MG63 (cell line): ENCODE results near the gene TBC1D14. TPM values are rescaled to one million over a fixed set of nuclear protein-coding genes. Genes with fewer than 3 reads are reported as not detected.
"Not testable (repeated sequence)": the region's sequence is repeated elsewhere in the genome, so short reads cannot be mapped to it uniquely, and the experiment has no call there.

Source experiments
- DNase-seq: peaks from one replicate; pipeline ENCODE4 v3.0.0-alpha.2; 2020
- H3K27me3 ChIP-seq: fragments of 250-450 bp; sonication (Bioruptor Pico); 2 replicates; pipeline ENCODE4 v1.5.1; 2020; ENCODE audit warnings: mild to moderate bottlenecking, moderate library complexity
- H3K36me3 ChIP-seq: fragments of 250-450 bp; sonication (Bioruptor Pico); 2 replicates; pipeline ENCODE4 v1.5.1; 2020; ENCODE audit warnings: mild to moderate bottlenecking, moderate library complexity
- H3K4me3 ChIP-seq: fragments of 250-450 bp; sonication (Bioruptor Pico); 2 replicates; pipeline ENCODE4 v1.5.1; 2020; ENCODE audit warnings: mild to moderate bottlenecking, moderate library complexity
- H3K9me3 ChIP-seq: fragments of 250-450 bp; sonication (Bioruptor Pico); 2 replicates; pipeline ENCODE4 v1.5.1; 2020; ENCODE audit warnings: mild to moderate bottlenecking, moderate library complexity
- total RNA-seq: library from RNA; depleted of rRNA; stranded (reverse); fragments of >200 nt; shearing (Covaris generic); gene quantifications from 2 replicates; pipeline ENCODE4 v1.2.3, GENCODE V29; 2014; ENCODE audit warnings: low replicate concordance; rRNA removed

Gene TBC1D14
- total RNA-seq, 1 experiment from 2014 or later: 16.3 TPM

GRCh38 chr4:7073526-7074390 lies 164.1 kb downstream of the TBC1D14 start:
- H3K4me3 ChIP-seq: no peak overlapping the region
- no peaks in the 10 kb centered on the region for H3K9me3 ChIP-seq
- H3K36me3 ChIP-seq: no peaks in the 10 kb centered on the region
- peak; percentile 25 for DNase-seq
- H3K27me3 ChIP-seq: no peaks in the 10 kb centered on the region

GRCh38 chr4:7074426-7074825 lies 164.8 kb downstream of the TBC1D14 start:
- peak; percentile 25 for DNase-seq
- H3K9me3 ChIP-seq: no peaks in the 10 kb centered on the region

GRCh38 chr4:7075962-7076695 lies 166.5 kb downstream of the TBC1D14 start:
- H3K9me3 ChIP-seq: no peaks in the 10 kb centered on the region
- no peaks in the 10 kb centered on the region for H3K27me3 ChIP-seq
- no peak for DNase-seq
- H3K36me3 ChIP-seq: no peaks in the 10 kb centered on the region
- no peak overlapping the region for H3K4me3 ChIP-seq

More at GRCh38 chr4:7074426-7074825, 164.8 kb downstream of the TBC1D14 start:
- Histone ChIP-seq H3K36me3 (no peaks in the 10 kb centered on the region), H3K4me3 (no peak overlapping the region), H3K27me3 (no peaks in the 10 kb centered on the region)

GRCh38 chr4:7076696-7077082 lies 167.1 kb downstream of the TBC1D14 start:
- DNase-seq: no peak
- no peaks in the 10 kb centered on the region for H3K9me3 ChIP-seq
- no peaks in the 10 kb centered on the region for H3K27me3 ChIP-seq
- H3K36me3 ChIP-seq: no peaks in the 10 kb centered on the region
- H3K4me3 ChIP-seq: no peak overlapping the region

- H3K27me3 ChIP-seq: no peaks in the 10 kb centered on the region
- no peaks in the 10 kb centered on the region for H3K9me3 ChIP-seq
- no peak for DNase-seq
- H3K4me3 ChIP-seq: no peak overlapping the region
- H3K36me3 ChIP-seq: no peaks in the 10 kb centered on the region
Measured at GRCh38 chr4:7077371-7077770, 167.7 kb downstream of the TBC1D14 start.

GRCh38 chr4:7078025-7078424 lies 168.4 kb downstream of the TBC1D14 start:
- Histone ChIP-seq H3K36me3 (no peaks in the 10 kb centered on the region), H3K9me3 (no peaks in the 10 kb centered on the region), H3K4me3 (no peak overlapping the region), H3K27me3 (no peaks in the 10 kb centered on the region)
- no peak for DNase-seq

- H3K4me3 ChIP-seq, DNase-seq, H3K27me3 ChIP-seq, H3K9me3 ChIP-seq, H3K36me3 ChIP-seq: not testable (repeated sequence)
Measured at GRCh38 chr4:7079483-7079882, 169.9 kb downstream of the TBC1D14 start.

- not testable (repeated sequence) for H3K27me3 ChIP-seq, H3K4me3 ChIP-seq, DNase-seq, H3K36me3 ChIP-seq, H3K9me3 ChIP-seq
Measured at GRCh38 chr4:7079909-7080308, 170.3 kb downstream of the TBC1D14 start.

Other genes with a start within 250 kb of the TBC1D14 start
- not detected in 2 replicates for gene S100P, start 215.9 kb upstream of the TBC1D14 start, total RNA-seq
- gene MRFAP1L1, start 200.0 kb upstream of the TBC1D14 start, total RNA-seq: 22.8 and 36.4 TPM in 2 replicates
- 15.6 and 16.0 TPM in 2 replicates for gene BLOC1S4, start 193.7 kb upstream of the TBC1D14 start, total RNA-seq
- gene KIAA0232, start 127.1 kb upstream of the TBC1D14 start, total RNA-seq: 2.9 and 5.2 TPM in 2 replicates
- 5.7 and 7.6 TPM in 2 replicates for gene TADA2B, start 133.5 kb downstream of the TBC1D14 start, total RNA-seq
- 26.2 and 32.6 TPM in 2 replicates for gene GRPEL1, start 158.2 kb downstream of the TBC1D14 start, total RNA-seq